ENCODE measurements around the gene TMPRSS6.

DNA sequence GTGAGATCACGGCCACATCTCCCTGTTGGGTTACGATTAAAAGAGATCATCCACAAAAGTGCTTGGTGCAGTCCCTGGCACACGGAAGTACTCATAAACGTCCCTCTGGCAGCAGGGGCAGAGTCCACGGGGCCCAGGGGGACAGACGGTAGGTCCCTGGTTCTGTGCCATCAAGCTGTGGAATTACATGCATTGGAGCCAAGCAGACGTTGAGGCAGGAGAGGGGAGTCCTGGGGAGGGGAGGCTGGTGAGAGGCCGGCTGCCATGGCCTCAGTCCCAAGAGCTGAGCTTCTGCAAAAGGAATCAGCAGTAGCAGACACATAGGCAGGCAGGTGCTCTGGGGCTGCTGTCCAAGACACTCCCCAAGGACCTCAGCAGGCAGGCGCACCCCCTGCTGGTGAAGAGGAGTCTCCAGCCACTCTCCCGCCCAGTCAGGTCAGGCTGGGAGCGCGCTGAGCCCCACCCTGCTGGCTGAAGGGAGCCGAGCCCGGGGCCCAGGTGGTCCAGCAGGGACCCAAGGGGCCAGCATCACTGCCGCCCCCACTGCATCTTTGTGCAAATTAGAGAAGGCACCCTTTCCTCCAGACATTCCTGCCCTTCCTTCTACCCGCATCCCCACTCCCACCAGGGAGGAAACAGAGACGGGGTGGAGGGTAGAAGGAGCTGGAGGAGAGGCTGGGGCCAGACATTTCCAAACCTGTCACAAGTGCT is 65.5 kb downstream of the TMPRSS6 start:
- TF ChIP-seq CTCF (IDR thresholded peaks at IDR 0.05) (peak; percentile 34 to 58 (median 46)), POLR2A (IDR thresholded peaks at IDR 0.05; ENCODE audit: low read depth) (no peak), EP300 (IDR thresholded peaks at IDR 0.05) (no peak), POLR2AphosphoS5 (IDR thresholded peaks at IDR 0.05) (no peak)

Measured in esophagus muscularis mucosa (tissue), 4 donors.